Fibroblast of pulmonary artery (primary cell): ENCODE results near the gene SAMD14.

Experiments
- DNase-seq: peaks from one replicate; pipeline ENCODE4 v3.0.0-alpha.2; 2010; ENCODE audit warnings: low read depth
- H3K4me3 ChIP-seq: replicated peaks from 2 replicates; pipeline ENCODE4 v1.5.1; 2011; ENCODE audit warnings: low read depth, mild to moderate bottlenecking, control low read depth, low read length, moderate library complexity
- TF ChIP-seq, protein P1 (sequence below): IDR thresholded peaks from 2 replicates; pipeline ENCODE4 v1.5.1; 2011; ENCODE audit warnings: mild to moderate bottlenecking, control low read depth, low read length, inconsistent platforms; ENCODE audit errors: missing control alignments

Gene SAMD14

DNA sequence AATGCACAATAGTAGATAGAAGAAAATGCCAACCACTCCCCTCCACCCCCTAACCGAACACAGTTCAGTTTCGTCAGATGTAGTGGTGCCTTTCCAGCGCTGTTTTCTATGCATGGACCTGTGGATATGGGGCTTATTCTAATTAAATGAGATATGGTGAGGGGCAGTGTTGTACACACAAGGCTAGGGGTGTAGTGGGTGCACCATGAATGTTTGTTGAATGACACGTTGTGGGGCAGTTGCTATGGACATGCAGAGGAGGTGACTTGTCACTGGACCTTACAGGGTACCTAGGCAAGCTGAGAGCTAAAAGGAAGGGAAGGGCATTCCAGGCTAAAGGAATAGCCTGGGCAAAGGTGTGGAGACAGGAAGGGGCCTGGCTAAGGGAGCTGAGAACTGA lies 31.4 kb downstream of the SAMD14 start:
- no peak for DNase-seq
- TF ChIP-seq, protein P1, sequence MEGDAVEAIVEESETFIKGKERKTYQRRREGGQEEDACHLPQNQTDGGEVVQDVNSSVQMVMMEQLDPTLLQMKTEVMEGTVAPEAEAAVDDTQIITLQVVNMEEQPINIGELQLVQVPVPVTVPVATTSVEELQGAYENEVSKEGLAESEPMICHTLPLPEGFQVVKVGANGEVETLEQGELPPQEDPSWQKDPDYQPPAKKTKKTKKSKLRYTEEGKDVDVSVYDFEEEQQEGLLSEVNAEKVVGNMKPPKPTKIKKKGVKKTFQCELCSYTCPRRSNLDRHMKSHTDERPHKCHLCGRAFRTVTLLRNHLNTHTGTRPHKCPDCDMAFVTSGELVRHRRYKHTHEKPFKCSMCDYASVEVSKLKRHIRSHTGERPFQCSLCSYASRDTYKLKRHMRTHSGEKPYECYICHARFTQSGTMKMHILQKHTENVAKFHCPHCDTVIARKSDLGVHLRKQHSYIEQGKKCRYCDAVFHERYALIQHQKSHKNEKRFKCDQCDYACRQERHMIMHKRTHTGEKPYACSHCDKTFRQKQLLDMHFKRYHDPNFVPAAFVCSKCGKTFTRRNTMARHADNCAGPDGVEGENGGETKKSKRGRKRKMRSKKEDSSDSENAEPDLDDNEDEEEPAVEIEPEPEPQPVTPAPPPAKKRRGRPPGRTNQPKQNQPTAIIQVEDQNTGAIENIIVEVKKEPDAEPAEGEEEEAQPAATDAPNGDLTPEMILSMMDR = no peak
- no peak overlapping the region for H3K4me3 ChIP-seq

DNA sequence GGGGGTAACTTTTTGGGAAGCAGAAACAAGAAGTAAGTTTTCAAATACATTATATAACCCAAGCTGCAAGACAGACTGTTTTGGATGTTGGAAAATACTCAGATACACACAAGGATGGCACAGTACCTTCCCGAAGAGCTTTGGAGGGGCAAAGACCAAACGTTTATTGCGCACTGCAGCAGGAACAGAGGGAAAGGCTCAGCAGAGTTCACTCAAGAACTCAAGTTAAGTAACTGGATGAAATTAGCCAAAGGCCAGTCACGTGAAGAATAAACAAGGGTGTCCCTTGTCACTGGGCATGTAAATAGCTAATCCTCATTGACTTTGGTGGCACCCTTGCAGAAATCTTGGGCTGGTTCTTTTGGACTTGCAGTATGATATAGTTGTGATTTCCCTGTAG lies 32.0 kb downstream of the SAMD14 start:
- no peak for DNase-seq
- TF ChIP-seq, protein P1 = no peak
- H3K4me3 ChIP-seq = no peak overlapping the region

DNA sequence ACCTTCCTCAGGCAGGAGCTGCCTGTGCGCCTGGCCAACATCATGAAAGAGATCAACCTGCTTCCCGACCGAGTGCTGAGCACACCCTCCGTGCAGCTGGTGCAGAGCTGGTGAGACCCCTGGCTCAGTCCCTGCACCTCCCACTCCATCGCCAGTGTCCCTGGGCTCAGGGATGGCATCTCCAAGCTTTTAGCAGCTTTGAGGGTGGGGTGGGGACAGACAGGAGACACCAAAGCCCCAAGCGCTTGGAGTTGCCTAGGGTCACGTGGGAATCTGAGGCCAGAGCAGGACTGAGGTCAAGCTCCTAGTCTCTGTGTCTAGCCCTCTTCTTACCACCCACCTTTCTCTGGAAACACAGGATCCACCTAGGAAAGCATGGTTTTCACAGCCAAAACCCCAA lies 32.5 kb downstream of the SAMD14 start:
- TF ChIP-seq, protein P1 = no peak
- no peak overlapping the region for H3K4me3 ChIP-seq
- no peak for DNase-seq

DNA sequence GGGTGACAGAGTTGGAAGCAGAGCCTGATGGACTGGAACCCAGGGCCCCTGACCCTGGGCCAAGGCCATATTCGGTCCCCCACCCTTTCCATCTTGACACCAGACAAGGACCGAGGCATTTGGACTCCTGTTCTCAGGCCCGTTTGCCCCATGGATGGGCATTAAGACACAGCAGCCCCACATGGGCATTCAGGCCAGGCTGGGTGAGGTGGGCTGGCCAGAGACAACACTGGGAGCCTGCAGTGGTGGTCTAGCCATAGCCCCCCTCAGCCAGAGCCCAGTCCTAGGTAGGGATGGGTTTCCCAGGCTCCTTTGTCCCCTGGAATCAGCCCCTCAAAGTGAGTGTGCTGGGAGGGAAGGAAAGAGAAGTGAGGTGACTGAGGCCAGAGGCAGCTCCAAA lies 33.2 kb downstream of the SAMD14 start:
- TF ChIP-seq, protein P1 = no peak
- DNase-seq = no peak
- no peak overlapping the region for H3K4me3 ChIP-seq

DNA sequence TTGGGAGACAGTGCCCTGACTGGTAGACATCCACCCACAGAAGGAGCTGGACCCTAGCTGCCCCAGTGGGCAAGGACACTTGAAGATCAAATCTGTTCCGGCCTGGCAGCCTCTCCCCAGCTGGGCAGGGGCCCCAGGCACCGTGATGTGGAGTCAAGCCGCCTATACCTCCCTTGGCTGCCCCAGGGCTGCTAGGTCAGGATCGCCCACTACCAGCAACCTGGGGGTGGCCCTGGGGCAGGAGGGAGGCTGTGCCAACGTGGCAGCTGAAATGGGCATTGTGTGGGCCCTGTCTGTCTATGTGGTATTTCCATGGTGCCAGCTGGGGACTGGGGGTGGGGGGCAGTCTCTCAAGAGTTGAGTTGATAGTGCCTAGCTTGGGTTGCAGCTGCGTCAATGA lies 33.9 kb downstream of the SAMD14 start:
- H3K4me3 ChIP-seq = peak overlapping the region; percentile 91
- DNase-seq = no peak
- TF ChIP-seq, protein P1 = no peak

DNA sequence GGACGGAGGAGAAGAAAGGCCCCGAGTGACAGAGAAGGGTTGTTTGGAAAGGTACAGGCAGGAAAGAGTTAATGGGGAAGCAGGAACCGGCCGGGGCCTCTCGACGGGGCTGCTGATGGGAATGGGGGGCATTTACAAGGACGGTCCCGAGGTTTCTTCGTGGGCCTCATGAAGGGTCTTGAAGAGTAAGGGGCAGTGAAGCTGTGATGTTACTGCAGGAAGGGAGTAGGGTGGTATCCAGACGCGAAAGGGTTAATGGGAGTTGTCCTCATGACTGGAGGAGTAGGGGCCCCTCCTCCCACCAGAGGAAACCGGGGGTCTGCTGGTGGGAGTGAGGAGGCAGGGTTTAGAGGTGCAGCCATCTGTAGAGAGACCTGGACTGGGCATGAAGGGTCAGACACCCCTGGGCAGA lies 34.3 kb downstream of the SAMD14 start:
- DNase-seq = no peak
- TF ChIP-seq, protein P1 = no peak
- peak overlapping the region; percentile 91 for H3K4me3 ChIP-seq

DNA sequence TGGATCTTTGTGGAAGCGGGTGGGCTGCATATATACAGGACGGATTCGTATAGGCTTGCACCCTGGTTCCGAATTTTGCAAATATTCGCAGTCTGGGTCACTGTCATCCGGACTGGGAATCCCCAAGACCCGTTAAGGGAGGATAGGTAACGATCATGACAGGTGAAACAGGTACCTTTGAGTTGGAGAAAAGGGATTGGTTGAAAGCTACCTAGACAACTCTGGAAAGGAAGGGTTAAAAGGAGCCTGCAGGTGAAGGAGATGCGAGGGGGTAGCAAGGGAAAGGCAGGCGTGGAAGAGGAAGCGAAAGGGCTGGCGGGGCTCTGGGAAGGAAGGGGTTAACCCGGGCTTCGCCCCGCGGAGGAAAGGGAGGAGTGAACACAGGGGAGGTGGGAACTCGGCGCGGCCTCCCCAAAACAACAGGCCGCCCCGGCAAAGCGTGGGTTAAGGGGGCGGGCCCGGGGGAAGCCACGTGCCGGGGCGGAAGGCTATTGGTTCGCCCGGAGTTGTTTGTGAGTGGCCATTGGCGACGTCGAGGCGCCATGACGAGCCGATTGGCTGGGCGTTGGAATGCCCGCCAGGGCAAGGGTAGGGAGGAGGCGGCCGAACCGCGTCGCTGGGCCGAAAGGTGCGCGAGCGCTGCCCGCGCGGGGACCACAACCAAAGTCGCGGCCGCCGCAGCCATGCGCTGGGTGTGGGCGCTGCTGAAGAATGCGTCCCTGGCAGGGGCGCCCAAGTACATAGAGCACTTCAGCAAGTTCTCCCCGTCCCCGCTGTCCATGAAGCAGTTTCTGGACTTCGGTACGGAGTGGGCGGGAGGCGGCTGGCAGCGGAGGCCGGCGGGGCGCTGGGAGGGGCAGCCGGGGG lies 35.0 kb downstream of the SAMD14 start, which contains the start of gene PDK2:
TSS of gene PDK2 (plus strand) at position 599 of the 867 bp plus-strand sequence. CDS start at position 684, 85 bp downstream.
- DNase-seq = peak; percentile 96
- peak within 1 kb of the TSS; percentile 91 for H3K4me3 ChIP-seq
- TF ChIP-seq, protein P1 = no peak
